Testis (tissue), 3 donors: Measurements from ENCODE around the gene UBE2E2. TPM values are rescaled to one million over a fixed set of nuclear protein-coding genes. Genes with fewer than 3 reads are reported as not detected.

Experiments
- DNase-seq: peaks from one replicate; pipeline ENCODE4 v3.0.0-alpha.2; 2019
- H3K27ac ChIP-seq, 2 donors: fragments of 200-600 bp; sonication (generic); one replicate each; pipeline ENCODE4 v1.5.1; 2019
- H3K27me3 ChIP-seq: fragments of 200-600 bp; sonication (generic); one replicate; pipeline ENCODE4 v1.5.1; 2019
- H3K36me3 ChIP-seq: fragments of 200-600 bp; sonication (generic); one replicate; pipeline ENCODE4 v1.5.1; 2017; ENCODE audit warnings: low read depth; ENCODE audit errors: missing control alignments
- H3K4me1 ChIP-seq: fragments of 200-600 bp; sonication (generic); one replicate; pipeline ENCODE4 v1.5.1; 2019
- H3K4me3 ChIP-seq, 2 donors: fragments of 200-600 bp; sonication (generic); one replicate each; pipeline ENCODE4 v1.5.1; 2017 to 2019
- H3K9me3 ChIP-seq: fragments of 200-600 bp; sonication (generic); one replicate; pipeline ENCODE4 v1.5.1; 2017
- CTCF ChIP-seq, 3 experiments: fragments of 450-650 bp in 2 of 3; fragments of 200-600 bp in 1 of 3; sonication (generic) in 1 of 3; IDR thresholded peaks; one replicate each; pipeline ENCODE4 v1.5.1; 2016 to 2019; ENCODE audit warnings: antibody characterized with exemption in 3 of 3, mild to moderate bottlenecking in 2 of 3, moderate library complexity in 1 of 3
- POLR2A ChIP-seq: fragments of 450-650 bp; IDR thresholded peaks from one replicate; pipeline ENCODE4 v1.6.1; 2017; ENCODE audit warnings: antibody characterized with exemption, mild to moderate bottlenecking, moderate library complexity
- WGBS, 2 donors: methylation state at CpG; one replicate each; pipeline ENCODE4 v1.1.5; 2018; 5-methylcytosine and 5-hydroxymethylcytosine counted together
- intact Hi-C: fragments of 100-400 bp; cut with DNase I; formaldehyde crosslinking; loops from one replicate; pipeline ENCODE4 v1.15.1; 2023; ENCODE audit warnings: low total_unique reads
- polyA plus RNA-seq: library from polyadenylated mRNA; stranded (reverse); fragments of 350-450 nt; fragmentation: Illumina TruSeq; extraction: RNeasy Lipid Tissue Mini Kit (QIAGEN cat#74804); gene quantifications from one replicate; pipeline ENCODE4 v1.2.3, GENCODE V29; 2014; ENCODE audit warnings: low read depth, low replicate concordance; ENCODE audit not compliant: insufficient read depth
- total RNA-seq, 2 donors: library from RNA; depleted of rRNA; stranded (reverse); fragments of >200 nt; gene quantifications; one replicate each; pipeline ENCODE4 v1.2.3, GENCODE V29; 2016

UBE2E2 gene
- total and polyA plus RNA-seq, 3 donors from 2014 or later, result 45.5 to 94.2 (median 48.7) TPM

- Histone ChIP-seq H3K27me3 (no peaks in the 10 kb centered on the region), H3K27ac (no peak overlapping the region), H3K4me3 (no peak overlapping the region), H3K36me3 (no peaks in the 10 kb centered on the region), H3K9me3 (no peaks in the 10 kb centered on the region), H3K4me1 (peaks cover 5% of the 10 kb centered on the region)
- DNase-seq, result no peak
- TF ChIP-seq POLR2A (no peak), CTCF (IDR thresholded peaks at IDR 0.05) (no peak)
- WGBS, 2 donors, result 78 to 90% methylated on average over 5 of the region's 5 CpGs
- intact Hi-C loops, result no loop called here
These were observed 3.5 kb upstream of the UBE2E2 start for GRCh38 chr3:23199649-23200048.

DNA sequence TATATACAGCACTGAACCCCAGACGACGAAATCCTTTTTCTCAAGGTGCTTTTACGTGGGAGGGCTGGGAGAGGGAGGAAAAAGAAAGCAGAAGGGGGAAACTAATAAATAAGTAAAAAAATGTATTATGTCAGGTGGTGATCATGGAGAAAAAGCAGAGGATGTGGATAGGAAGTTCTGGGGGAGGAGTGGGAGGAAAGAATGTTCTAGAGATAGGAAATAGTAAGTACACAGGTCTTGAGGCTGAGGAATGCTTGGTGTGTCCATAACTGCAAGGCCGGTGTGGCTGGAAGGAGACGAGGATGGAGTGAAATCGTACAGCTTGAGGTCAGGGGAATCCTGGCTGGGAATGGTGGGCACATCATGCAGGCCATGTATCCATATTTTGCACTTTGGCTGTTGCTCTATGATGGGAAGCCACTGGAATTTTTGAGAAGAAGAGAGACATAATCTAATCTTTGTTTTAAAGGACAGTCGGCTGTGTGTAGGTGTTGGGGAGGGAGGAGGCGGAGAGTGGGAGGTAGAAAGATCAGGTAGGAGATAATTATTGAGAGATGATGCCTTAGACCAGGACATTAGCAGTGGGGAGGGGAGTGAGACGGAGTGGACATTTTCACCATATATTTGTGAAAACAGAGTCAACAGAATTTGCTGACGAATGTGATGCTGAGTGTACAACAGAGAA lies 1.8 kb upstream of the UBE2E2 start:
- no peaks in the 10 kb centered on the region for H3K36me3 ChIP-seq
- H3K9me3 ChIP-seq, result no peaks in the 10 kb centered on the region
- 49 to 52% methylated on average over 10 of the region's 10 CpGs for WGBS, 2 donors
- TF ChIP-seq CTCF (IDR thresholded peaks at IDR 0.05) (no peak), POLR2A (no peak)
- H3K27me3 ChIP-seq, result no peaks in the 10 kb centered on the region
- H3K4me1 ChIP-seq, result peaks cover 5% of the 10 kb centered on the region
- no peak overlapping the region for H3K4me3 ChIP-seq
- intact Hi-C loops, result no loop called here
- DNase-seq, result peak; percentile 26
- H3K27ac ChIP-seq, result no peak overlapping the region

GRCh38 chr3:23202203-23202920 lies 765 bp upstream of the UBE2E2 start:
- Histone ChIP-seq H3K27ac (peak overlapping the region; percentile 77 to 94), H3K27me3 (no peaks in the 10 kb centered on the region), H3K36me3 (no peaks in the 10 kb centered on the region), H3K4me1 (peaks cover 5% of the 10 kb centered on the region), H3K9me3 (no peaks in the 10 kb centered on the region), H3K4me3 (peak overlapping the region; percentile 81 to 95)
- peak; percentile 79 for DNase-seq
- 8 to 10% methylated on average over 39 to 41 of the region's 41 CpGs for WGBS, 2 donors
- intact Hi-C loops, result no loop called here
- TF ChIP-seq POLR2A (no peak), CTCF (IDR thresholded peaks at IDR 0.05) (no peak)

- Histone ChIP-seq H3K36me3 (no peaks in the 10 kb centered on the region), H3K4me3 (peak overlapping the region; percentile 81 to 95), H3K27me3 (no peaks in the 10 kb centered on the region), H3K27ac (peak overlapping the region; percentile 90 to 94), H3K4me1 (peaks cover 5% of the 10 kb centered on the region), H3K9me3 (no peaks in the 10 kb centered on the region)
- WGBS, 2 donors, result 0 to 1% methylated on average over 19 of the region's 19 CpGs
- intact Hi-C loops, result no loop called here
- TF ChIP-seq POLR2A (no peak), CTCF (IDR thresholded peaks at IDR 0.05) (no peak)
- peak; percentile 49 for DNase-seq
These were observed 692 bp downstream of the UBE2E2 start for GRCh38 chr3:23203708-23204330.
